Activated CD8-positive, alpha-beta T cell treated with anti-CD3 and anti-CD28 coated beads for 36 hours (primary cell): ENCODE measurements around the gene TEKT2. TPM values are rescaled to one million over a fixed set of nuclear protein-coding genes. Genes with fewer than 3 reads are reported as not detected.

ENCODE experiments used
- ATAC-seq: fragments of 200-7000 bp; cut with Tn5 transposase; one replicate; pipeline ENCODE4 v1.10.0; 2021; ENCODE audit warnings: mild to moderate bottlenecking, moderate library complexity
- CTCF ChIA-PET: fragments of 350-600 bp; sonication (Branson Sonifier 250); formaldehyde crosslinking; loops from one replicate; lab custom pipeline; 2021; ENCODE audit warnings: antibody characterized with exemption; lab: Charles Lee
- POLR2A ChIA-PET: fragments of 350-600 bp; sonication (Branson Sonifier 250); formaldehyde crosslinking; loops from one replicate; lab custom pipeline; 2021; ENCODE audit warnings: antibody characterized with exemption; lab: Charles Lee
- DNase-seq: peaks from one replicate; pipeline ENCODE4 v3.0.0-alpha.2; 2020
- H3K27ac Mint-ChIP-seq: one replicate; pipeline ENCODE4 v1.8.0; 2021; ENCODE audit warnings: mild to moderate bottlenecking, mixed read lengths
- H3K27me3 Mint-ChIP-seq: one replicate; pipeline ENCODE4 v1.8.0; 2021; ENCODE audit warnings: mixed read lengths
- H3K36me3 Mint-ChIP-seq: one replicate; pipeline ENCODE4 v1.8.0; 2021; ENCODE audit warnings: low read depth, mixed read lengths
- H3K4me1 Mint-ChIP-seq: one replicate; pipeline ENCODE4 v1.8.0; 2021; ENCODE audit warnings: low read depth, mixed read lengths
- H3K4me3 Mint-ChIP-seq: one replicate; pipeline ENCODE4 v1.8.0; 2021; ENCODE audit warnings: mild to moderate bottlenecking, moderate library complexity, mixed read lengths
- H3K9me3 Mint-ChIP-seq: one replicate; pipeline ENCODE4 v1.8.0; 2021; ENCODE audit warnings: mixed read lengths
- intact Hi-C: fragments of 100-400 bp; cut with micrococcal nuclease; formaldehyde crosslinking; loops from one replicate; pipeline ENCODE4 v1.10.0; 2022
- total RNA-seq, 2 experiments: library from RNA; stranded (reverse); gene quantifications; one replicate each; pipeline ENCODE4 v1.2.3, GENCODE V29; 2021
- TF ChIP-seq, protein P1 (sequence below): fragments of 200-600 bp; IDR thresholded peaks from one replicate; pipeline ENCODE4 v1.8.0; 2022; ENCODE audit warnings: antibody characterized with exemption, mild to moderate bottlenecking

TEKT2 gene
- total RNA-seq, 2 experiments from 2014 or later, result 0.20 to 0.34 TPM

DNA sequence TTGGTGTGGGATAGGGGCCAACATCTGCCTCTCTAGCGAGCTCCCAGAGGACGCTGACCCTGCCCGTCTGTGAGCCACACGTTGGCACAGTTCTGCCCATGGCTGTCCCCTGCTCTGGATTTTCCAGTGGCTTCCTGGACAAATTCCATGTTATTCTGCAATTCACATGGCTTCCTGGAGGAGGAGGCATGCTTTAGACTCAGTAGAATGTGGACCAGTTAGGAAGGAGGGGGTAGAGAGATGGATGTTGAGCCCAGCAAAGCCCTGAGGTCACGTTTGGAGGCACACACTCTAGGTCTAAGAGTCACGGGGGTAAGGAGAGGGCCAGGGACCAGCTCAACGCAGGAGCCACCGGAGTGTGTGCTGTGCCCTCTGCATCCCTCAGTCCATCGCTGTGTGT, 28.9 kb downstream of the TEKT2 start:
- no peak overlapping the region for H3K4me3 Mint-ChIP-seq
- no peak for ATAC-seq
- no peaks in the 10 kb centered on the region for H3K9me3 Mint-ChIP-seq
- H3K27me3 Mint-ChIP-seq, result no peaks in the 10 kb centered on the region
- TF ChIP-seq, protein P1, sequence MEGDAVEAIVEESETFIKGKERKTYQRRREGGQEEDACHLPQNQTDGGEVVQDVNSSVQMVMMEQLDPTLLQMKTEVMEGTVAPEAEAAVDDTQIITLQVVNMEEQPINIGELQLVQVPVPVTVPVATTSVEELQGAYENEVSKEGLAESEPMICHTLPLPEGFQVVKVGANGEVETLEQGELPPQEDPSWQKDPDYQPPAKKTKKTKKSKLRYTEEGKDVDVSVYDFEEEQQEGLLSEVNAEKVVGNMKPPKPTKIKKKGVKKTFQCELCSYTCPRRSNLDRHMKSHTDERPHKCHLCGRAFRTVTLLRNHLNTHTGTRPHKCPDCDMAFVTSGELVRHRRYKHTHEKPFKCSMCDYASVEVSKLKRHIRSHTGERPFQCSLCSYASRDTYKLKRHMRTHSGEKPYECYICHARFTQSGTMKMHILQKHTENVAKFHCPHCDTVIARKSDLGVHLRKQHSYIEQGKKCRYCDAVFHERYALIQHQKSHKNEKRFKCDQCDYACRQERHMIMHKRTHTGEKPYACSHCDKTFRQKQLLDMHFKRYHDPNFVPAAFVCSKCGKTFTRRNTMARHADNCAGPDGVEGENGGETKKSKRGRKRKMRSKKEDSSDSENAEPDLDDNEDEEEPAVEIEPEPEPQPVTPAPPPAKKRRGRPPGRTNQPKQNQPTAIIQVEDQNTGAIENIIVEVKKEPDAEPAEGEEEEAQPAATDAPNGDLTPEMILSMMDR, result no peak
- no peak overlapping the region for H3K27ac Mint-ChIP-seq
- peaks cover 33% of the 10 kb centered on the region for H3K4me1 Mint-ChIP-seq
- intact Hi-C loops, result no loop called here
- CTCF ChIA-PET, result interaction anchor here (2.6 kb wide), 1 partner anchor 22 kb away, joined by 7 read pairs; no protein-coding TSS in a partner anchor
- POLR2A ChIA-PET, result no interaction called here
- no peak for DNase-seq
- H3K36me3 Mint-ChIP-seq, result no peaks in the 10 kb centered on the region

DNA sequence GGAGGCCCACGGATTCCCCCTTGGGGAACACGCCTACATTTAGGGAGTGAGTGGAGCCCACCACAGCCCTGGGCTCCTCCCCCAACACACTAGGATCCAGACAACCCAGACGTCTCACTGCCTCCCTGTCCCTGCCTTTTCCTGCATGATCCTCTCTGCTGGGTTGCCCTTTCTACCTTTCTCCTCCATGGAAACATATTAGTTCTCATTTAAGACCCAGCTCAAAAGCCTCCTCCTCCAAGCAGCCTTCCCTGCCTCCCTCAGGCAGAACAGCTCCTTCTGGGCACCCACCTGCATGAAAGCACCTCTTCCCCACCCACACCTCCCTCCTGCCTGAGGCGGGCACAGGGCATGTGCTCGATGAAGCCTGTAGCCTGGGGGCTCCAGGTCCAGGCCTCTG, 30.5 kb downstream of the TEKT2 start:
- Mint-ChIP-seq H3K36me3 (no peaks in the 10 kb centered on the region), H3K27ac (no peak overlapping the region), H3K27me3 (no peaks in the 10 kb centered on the region), H3K9me3 (no peaks in the 10 kb centered on the region), H3K4me3 (no peak overlapping the region), H3K4me1 (peaks cover 20% of the 10 kb centered on the region)
- DNase-seq (no peak), ATAC-seq (no peak)
- CTCF ChIA-PET, result interaction anchor here (1.8 kb wide), 1 partner anchor 20 kb away, joined by 6 read pairs; no protein-coding TSS in a partner anchor
- TF ChIP-seq, protein P1, result no peak
- POLR2A ChIA-PET, result no interaction called here
- intact Hi-C loops, result no loop called here

DNA sequence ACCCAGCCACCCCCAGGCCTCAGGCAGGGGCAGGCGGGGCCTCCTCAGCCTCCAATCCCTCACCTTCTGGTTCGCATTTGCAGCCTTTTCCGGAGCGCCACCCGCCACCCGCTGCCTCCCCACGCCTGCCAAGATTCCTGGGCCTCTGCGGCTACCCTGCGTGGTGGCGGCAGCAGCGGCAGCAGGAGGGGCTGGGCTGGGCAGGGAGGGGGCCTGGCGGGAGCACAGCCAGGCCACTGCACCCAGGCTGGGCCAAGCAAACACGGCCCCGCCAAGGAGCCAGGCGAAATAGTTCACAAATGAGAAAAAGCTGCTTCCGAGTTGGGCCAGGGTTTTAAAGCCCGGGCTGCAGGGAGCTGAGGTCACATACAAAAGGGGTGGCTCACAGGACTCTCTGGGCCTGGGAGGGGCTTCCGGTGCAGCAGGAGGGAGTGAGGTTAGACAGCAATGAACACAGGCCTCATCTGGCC, 31.3 kb downstream of the TEKT2 start:
- ChIA-PET POLR2A (interaction anchor here (0.9 kb wide), 1 partner anchor 61 kb away, joined by 3 read pairs; no protein-coding TSS in a partner anchor), CTCF (interaction anchor here (1.8 kb wide), 1 partner anchor 19 kb away, joined by 6 read pairs; no protein-coding TSS in a partner anchor)
- TF ChIP-seq, protein P1, result no peak
- intact Hi-C loops, result no loop called here
- DNase-seq (no peak), ATAC-seq (no peak)
- H3K27ac Mint-ChIP-seq, result no peak overlapping the region
- no peaks in the 10 kb centered on the region for H3K9me3 Mint-ChIP-seq
- no peaks in the 10 kb centered on the region for H3K27me3 Mint-ChIP-seq
- H3K36me3 Mint-ChIP-seq, result no peaks in the 10 kb centered on the region
- H3K4me1 Mint-ChIP-seq, result peaks cover 15% of the 10 kb centered on the region
- H3K4me3 Mint-ChIP-seq, result no peak overlapping the region

GRCh38 chr1:36115931-36116330, 32.0 kb downstream of the TEKT2 start:
- no peak overlapping the region for H3K27ac Mint-ChIP-seq
- POLR2A ChIA-PET, result interaction anchor here (0.9 kb wide), 1 partner anchor 62 kb away, joined by 3 read pairs; no protein-coding TSS in a partner anchor

GRCh38 chr1:36116901-36117300, 33.0 kb downstream of the TEKT2 start:
- CTCF ChIA-PET, result interaction anchor here (0.6 to 3.7 kb wide), 8 partner anchors 10 to 169 kb away, joined by 3 to 31 read pairs (median 4); partner anchors contain the start of genes TEKT2 and TRAPPC3
- Mint-ChIP-seq H3K9me3 (no peaks in the 10 kb centered on the region), H3K4me1 (peaks cover 3% of the 10 kb centered on the region), H3K36me3 (no peaks in the 10 kb centered on the region), H3K4me3 (no peak overlapping the region), H3K27ac (no peak overlapping the region), H3K27me3 (no peaks in the 10 kb centered on the region)
- TF ChIP-seq, protein P1, result no peak
- POLR2A ChIA-PET, result interaction anchor here (1.1 kb wide), 1 partner anchor 17 kb away, joined by 3 read pairs; no protein-coding TSS in a partner anchor
- DNase-seq, result no peak
- intact Hi-C loops, result no loop called here
- no peak for ATAC-seq

More at GRCh38 chr1:36115931-36116330, 32.0 kb downstream of the TEKT2 start:
- Mint-ChIP-seq H3K4me3 (no peak overlapping the region), H3K4me1 (peaks cover 11% of the 10 kb centered on the region), H3K27me3 (no peaks in the 10 kb centered on the region), H3K36me3 (no peaks in the 10 kb centered on the region), H3K9me3 (no peaks in the 10 kb centered on the region)
- ATAC-seq (no peak), DNase-seq (no peak)
- CTCF ChIA-PET, result interaction anchor here (1.3 to 2.0 kb wide), 3 partner anchors 10 to 18 kb away, joined by 4 to 12 read pairs (median 6); no protein-coding TSS in a partner anchor
- intact Hi-C loops, result no loop called here
- TF ChIP-seq, protein P1, result no peak
